ENCODE measurements around the gene GBX2.

Gene GBX2

DNA sequence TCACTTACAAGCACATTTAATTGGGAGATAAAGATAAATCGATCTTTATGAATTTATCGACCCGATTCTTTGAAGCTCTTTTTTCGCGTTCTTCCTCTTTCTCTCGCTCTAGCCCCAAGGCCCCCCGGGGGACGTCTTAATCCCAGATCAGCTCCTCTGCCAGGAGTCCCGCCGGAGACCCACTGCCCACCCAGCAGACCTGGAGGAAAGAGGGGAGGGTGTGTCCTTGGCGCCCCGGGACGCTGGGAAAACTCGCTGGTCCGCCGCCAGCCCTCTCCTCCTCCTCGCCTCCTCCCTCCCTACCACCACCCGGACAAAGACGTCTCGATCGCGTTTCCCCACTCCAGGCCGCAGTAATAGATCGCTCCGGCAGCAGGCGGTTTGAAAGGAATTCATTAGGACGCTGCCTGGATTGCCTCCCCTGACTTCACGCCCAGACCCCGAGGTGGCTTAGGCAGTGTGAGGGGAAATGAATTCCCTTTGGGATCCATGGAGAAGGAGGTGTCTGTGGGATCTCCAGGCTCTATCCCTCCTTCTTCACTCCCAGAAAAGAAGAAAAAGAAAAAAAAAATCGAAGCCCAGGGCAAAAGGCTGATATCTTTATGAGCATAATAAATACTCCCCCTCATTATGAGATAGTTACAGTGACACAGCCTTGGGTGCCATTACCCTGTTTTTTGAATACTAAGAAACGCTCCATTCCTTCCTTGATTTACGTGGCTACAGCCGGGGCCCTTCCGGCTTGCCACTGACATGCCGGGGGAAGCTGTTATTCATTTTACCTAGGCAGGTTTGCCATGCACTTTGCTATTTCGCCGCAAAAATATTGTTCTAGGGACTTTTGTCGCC, 1.8 kb upstream of the GBX2 start:
- no peak overlapping the region for H3K4me3 ChIP-seq (IDR thresholded peaks at IDR 0.05; ENCODE audit: insufficient read depth, low read depth, low read length)
- no peak overlapping the region for H2AFZ ChIP-seq (ENCODE audit: low read depth)
- H3K79me2 ChIP-seq (ENCODE audit: insufficient read depth, low read depth), result no peaks in the 10 kb centered on the region
- no peaks in the 10 kb centered on the region for H3K27me3 ChIP-seq (ENCODE audit: insufficient read depth, low read depth)
- no peaks in the 10 kb centered on the region for H3K36me3 ChIP-seq (ENCODE audit: insufficient read depth)
- no peak overlapping the region for H3K9ac ChIP-seq
- H3K4me2 ChIP-seq, result no peak overlapping the region
- H3K27ac ChIP-seq, result no peak overlapping the region
- TF ChIP-seq, protein P1, sequence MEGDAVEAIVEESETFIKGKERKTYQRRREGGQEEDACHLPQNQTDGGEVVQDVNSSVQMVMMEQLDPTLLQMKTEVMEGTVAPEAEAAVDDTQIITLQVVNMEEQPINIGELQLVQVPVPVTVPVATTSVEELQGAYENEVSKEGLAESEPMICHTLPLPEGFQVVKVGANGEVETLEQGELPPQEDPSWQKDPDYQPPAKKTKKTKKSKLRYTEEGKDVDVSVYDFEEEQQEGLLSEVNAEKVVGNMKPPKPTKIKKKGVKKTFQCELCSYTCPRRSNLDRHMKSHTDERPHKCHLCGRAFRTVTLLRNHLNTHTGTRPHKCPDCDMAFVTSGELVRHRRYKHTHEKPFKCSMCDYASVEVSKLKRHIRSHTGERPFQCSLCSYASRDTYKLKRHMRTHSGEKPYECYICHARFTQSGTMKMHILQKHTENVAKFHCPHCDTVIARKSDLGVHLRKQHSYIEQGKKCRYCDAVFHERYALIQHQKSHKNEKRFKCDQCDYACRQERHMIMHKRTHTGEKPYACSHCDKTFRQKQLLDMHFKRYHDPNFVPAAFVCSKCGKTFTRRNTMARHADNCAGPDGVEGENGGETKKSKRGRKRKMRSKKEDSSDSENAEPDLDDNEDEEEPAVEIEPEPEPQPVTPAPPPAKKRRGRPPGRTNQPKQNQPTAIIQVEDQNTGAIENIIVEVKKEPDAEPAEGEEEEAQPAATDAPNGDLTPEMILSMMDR (conservative IDR thresholded peaks at IDR 0.05; ENCODE audit: low read depth, low read length), result no peak
- no peaks in the 10 kb centered on the region for H3K4me1 ChIP-seq (ENCODE audit: low read depth, poor library complexity, severe bottlenecking)
- H4K20me1 ChIP-seq (ENCODE audit: insufficient read depth), result no peaks in the 10 kb centered on the region

DNA sequence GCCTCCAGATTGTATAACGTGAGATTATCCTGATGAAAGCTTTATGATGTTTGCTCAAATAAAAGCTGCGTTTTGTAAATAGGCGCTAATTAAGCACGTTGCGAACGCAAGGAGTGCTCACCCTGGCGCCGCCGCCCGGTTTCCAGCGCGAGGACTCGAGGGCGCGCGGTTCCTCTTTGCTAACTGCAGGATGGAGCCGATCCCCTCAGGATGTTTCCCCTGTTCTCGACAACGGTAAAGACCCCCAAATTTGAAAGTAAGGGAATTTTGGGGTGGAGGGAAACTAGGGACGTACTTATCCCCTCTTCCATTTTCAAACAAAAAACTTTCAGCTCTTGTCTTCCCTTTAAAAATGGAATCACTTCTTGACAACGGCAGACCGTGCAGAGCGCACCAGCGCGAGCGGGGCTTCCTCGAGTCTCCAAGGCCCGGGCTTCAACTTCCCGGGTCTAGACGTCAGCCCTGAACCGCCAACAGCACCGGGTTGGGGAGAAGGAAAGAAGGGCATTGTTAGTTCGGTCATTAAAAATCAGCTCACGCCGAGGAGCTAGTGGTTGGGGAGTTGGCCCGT, 1.1 kb upstream of the GBX2 start:
- Histone ChIP-seq H3K4me3 (IDR thresholded peaks at IDR 0.05; ENCODE audit: insufficient read depth, low read depth, low read length) (no peak overlapping the region), H3K27ac (no peak overlapping the region), H3K9ac (no peak overlapping the region), H4K20me1 (ENCODE audit: insufficient read depth) (no peaks in the 10 kb centered on the region), H3K79me2 (ENCODE audit: insufficient read depth, low read depth) (no peaks in the 10 kb centered on the region), H2AFZ (ENCODE audit: low read depth) (no peak overlapping the region), H3K27me3 (ENCODE audit: insufficient read depth, low read depth) (no peaks in the 10 kb centered on the region), H3K4me1 (ENCODE audit: low read depth, poor library complexity, severe bottlenecking) (no peaks in the 10 kb centered on the region), H3K36me3 (ENCODE audit: insufficient read depth) (no peaks in the 10 kb centered on the region), H3K4me2 (no peak overlapping the region)
- TF ChIP-seq, protein P1 (conservative IDR thresholded peaks at IDR 0.05; ENCODE audit: low read depth, low read length), result no peak

DNA sequence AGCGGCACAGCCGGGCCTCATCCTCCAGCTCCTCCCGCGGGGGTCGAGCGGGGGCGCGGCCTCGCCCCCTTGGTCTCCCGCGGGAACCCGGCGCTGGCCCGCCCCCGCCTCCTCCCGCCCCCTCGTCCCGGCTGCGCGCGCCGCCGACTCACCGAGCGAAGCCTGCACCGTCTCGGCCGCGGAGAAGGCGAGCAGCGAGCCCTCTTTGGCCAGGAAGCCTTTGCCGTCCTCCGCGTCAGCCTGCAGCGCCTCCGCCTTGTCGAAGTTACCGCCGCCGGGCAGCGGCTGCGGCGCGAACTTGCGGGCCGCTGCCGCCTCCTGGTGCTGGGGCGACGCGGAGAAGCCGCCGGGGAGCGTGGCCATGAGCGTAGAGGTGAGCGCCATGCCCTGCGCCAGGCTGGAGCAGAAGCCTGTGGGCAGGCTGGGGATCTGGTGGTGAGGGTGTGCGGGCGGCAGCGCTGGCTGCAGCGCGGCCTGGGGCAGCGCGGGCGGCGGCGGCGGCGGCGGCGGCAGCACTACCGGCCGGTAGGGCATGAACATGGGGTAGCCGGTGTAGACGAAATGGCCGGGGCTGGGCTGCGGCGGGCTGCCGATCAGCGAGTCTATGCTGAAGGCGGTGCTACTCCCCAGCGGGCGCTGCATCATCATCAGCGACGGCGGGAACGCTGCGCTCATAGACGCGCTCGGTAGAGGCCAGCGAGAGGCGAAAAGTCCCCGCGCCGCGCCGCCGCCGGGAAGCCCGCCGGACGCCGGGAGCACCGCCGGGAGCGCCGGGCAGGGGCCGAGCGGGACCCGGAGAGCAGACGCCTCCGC, 683 bp downstream of the GBX2 start:
- H3K27me3 ChIP-seq (ENCODE audit: insufficient read depth, low read depth), result no peaks in the 10 kb centered on the region
- H3K4me3 ChIP-seq (IDR thresholded peaks at IDR 0.05; ENCODE audit: insufficient read depth, low read depth, low read length), result no peak overlapping the region
- H3K36me3 ChIP-seq (ENCODE audit: insufficient read depth), result no peaks in the 10 kb centered on the region
- TF ChIP-seq, protein P1 (conservative IDR thresholded peaks at IDR 0.05; ENCODE audit: low read depth, low read length), result no peak
- H3K79me2 ChIP-seq (ENCODE audit: insufficient read depth, low read depth), result no peaks in the 10 kb centered on the region
- no peak overlapping the region for H3K27ac ChIP-seq
- no peak overlapping the region for H3K9ac ChIP-seq
- H2AFZ ChIP-seq (ENCODE audit: low read depth), result no peak overlapping the region
- H3K4me1 ChIP-seq (ENCODE audit: low read depth, poor library complexity, severe bottlenecking), result no peaks in the 10 kb centered on the region
- no peaks in the 10 kb centered on the region for H4K20me1 ChIP-seq (ENCODE audit: insufficient read depth)
- no peak overlapping the region for H3K4me2 ChIP-seq

- H2AFZ ChIP-seq (ENCODE audit: low read depth), result no peak overlapping the region
- TF ChIP-seq, protein P1 (conservative IDR thresholded peaks at IDR 0.05; ENCODE audit: low read depth, low read length), result no peak
- H3K4me3 ChIP-seq (IDR thresholded peaks at IDR 0.05; ENCODE audit: insufficient read depth, low read depth, low read length), result no peak overlapping the region
- H3K79me2 ChIP-seq (ENCODE audit: insufficient read depth, low read depth), result no peaks in the 10 kb centered on the region
- no peaks in the 10 kb centered on the region for H3K36me3 ChIP-seq (ENCODE audit: insufficient read depth)
- no peak overlapping the region for H3K27ac ChIP-seq
- H3K9ac ChIP-seq, result no peak overlapping the region
- H3K4me1 ChIP-seq (ENCODE audit: low read depth, poor library complexity, severe bottlenecking), result no peaks in the 10 kb centered on the region
- H3K27me3 ChIP-seq (ENCODE audit: insufficient read depth, low read depth), result no peaks in the 10 kb centered on the region
- H4K20me1 ChIP-seq (ENCODE audit: insufficient read depth), result no peaks in the 10 kb centered on the region
- no peak overlapping the region for H3K4me2 ChIP-seq
These were observed 1.3 kb downstream of the GBX2 start for GRCh38 chr2:236166796-236167296.
